OCI-LY7 (cell line): ENCODE data around the gene CRYBG1.

ENCODE experiments used
- EZH2phosphoT487 ChIP-seq: fragments of 200-600 bp; sonication (generic); IDR thresholded peaks from 2 replicates; pipeline ENCODE4 v1.6.1; 2018; ENCODE audit warnings: low read depth, borderline replicate concordance, mild to moderate bottlenecking, mixed run types, antibody characterized with exemption, low read length, moderate library complexity, mixed read lengths
- TF ChIP-seq, protein P1 (sequence below): fragments of 200-600 bp; sonication (generic); conservative IDR thresholded peaks from 2 replicates; pipeline ENCODE4 v1.5.1; 2014; ENCODE audit warnings: mild to moderate bottlenecking, antibody characterized with exemption, low read length, moderate library complexity, mixed read lengths

DNA sequence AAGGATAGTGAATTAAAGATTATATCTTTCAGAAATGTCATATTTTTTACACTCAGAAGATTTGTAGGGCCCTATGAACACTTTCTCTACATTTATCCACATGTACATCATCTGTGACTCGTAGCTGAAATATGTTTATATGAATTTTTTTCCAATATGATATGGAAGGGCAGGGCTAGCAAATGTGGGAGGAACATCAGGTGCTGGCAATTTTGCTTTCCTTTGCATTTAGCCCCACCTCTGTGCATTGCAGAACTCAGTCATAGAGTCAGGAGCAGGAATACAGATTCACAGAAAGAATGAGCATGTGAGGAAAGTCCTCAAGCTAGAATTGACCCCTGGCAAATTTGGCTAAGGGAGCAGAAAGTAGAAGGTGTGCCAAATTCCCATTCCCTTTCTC, 129.9 kb downstream of the CRYBG1 start:
- TF ChIP-seq, protein P1, sequence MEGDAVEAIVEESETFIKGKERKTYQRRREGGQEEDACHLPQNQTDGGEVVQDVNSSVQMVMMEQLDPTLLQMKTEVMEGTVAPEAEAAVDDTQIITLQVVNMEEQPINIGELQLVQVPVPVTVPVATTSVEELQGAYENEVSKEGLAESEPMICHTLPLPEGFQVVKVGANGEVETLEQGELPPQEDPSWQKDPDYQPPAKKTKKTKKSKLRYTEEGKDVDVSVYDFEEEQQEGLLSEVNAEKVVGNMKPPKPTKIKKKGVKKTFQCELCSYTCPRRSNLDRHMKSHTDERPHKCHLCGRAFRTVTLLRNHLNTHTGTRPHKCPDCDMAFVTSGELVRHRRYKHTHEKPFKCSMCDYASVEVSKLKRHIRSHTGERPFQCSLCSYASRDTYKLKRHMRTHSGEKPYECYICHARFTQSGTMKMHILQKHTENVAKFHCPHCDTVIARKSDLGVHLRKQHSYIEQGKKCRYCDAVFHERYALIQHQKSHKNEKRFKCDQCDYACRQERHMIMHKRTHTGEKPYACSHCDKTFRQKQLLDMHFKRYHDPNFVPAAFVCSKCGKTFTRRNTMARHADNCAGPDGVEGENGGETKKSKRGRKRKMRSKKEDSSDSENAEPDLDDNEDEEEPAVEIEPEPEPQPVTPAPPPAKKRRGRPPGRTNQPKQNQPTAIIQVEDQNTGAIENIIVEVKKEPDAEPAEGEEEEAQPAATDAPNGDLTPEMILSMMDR, result no peak
- no peak for TF ChIP-seq EZH2phosphoT487
